ENCODE measurements around the gene TCP10L.

GRCh38 chr21:32605469-32605868 lies 20.1 kb upstream of the TCP10L start:
- TF ChIP-seq, protein P1, sequence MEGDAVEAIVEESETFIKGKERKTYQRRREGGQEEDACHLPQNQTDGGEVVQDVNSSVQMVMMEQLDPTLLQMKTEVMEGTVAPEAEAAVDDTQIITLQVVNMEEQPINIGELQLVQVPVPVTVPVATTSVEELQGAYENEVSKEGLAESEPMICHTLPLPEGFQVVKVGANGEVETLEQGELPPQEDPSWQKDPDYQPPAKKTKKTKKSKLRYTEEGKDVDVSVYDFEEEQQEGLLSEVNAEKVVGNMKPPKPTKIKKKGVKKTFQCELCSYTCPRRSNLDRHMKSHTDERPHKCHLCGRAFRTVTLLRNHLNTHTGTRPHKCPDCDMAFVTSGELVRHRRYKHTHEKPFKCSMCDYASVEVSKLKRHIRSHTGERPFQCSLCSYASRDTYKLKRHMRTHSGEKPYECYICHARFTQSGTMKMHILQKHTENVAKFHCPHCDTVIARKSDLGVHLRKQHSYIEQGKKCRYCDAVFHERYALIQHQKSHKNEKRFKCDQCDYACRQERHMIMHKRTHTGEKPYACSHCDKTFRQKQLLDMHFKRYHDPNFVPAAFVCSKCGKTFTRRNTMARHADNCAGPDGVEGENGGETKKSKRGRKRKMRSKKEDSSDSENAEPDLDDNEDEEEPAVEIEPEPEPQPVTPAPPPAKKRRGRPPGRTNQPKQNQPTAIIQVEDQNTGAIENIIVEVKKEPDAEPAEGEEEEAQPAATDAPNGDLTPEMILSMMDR (IDR thresholded peaks at IDR 0.05) = no peak
- TF ChIP-seq POLR2A (IDR thresholded peaks at IDR 0.05) = no peak
